HS-27A (cell line): ENCODE measurements around the gene CSNK1G3.
"Not testable (repeated sequence)": the region's sequence is repeated elsewhere in the genome, so short reads cannot be mapped to it uniquely, and the experiment has no call there.

Experiments used
- DNase-seq: peaks from one replicate; pipeline ENCODE4 v3.0.0-alpha.2; 2012; ENCODE audit warnings: low read depth, missing footprints

Gene CSNK1G3

GRCh38 chr5:123561230-123561629, 49.3 kb downstream of the CSNK1G3 start:
- no peak for DNase-seq

GRCh38 chr5:123571927-123572326, 60.0 kb downstream of the CSNK1G3 start:
- no peak for DNase-seq

- DNase-seq = no peak
These were observed 66.4 kb downstream of the CSNK1G3 start for GRCh38 chr5:123578390-123578789.

GRCh38 chr5:123579410-123579809, 67.4 kb downstream of the CSNK1G3 start:
- DNase-seq = no peak

- DNase-seq = no peak
These were observed 70.7 kb downstream of the CSNK1G3 start for GRCh38 chr5:123582550-123583285.

GRCh38 chr5:123585871-123586270, 73.9 kb downstream of the CSNK1G3 start:
- no peak for DNase-seq

- DNase-seq = no peak
These were observed 82.5 kb downstream of the CSNK1G3 start for GRCh38 chr5:123594434-123594833.

- no peak for DNase-seq
These were observed 85.0 kb downstream of the CSNK1G3 start for GRCh38 chr5:123597018-123597417.

- no peak for DNase-seq
These were observed 86.2 kb downstream of the CSNK1G3 start for GRCh38 chr5:123598028-123598689.

GRCh38 chr5:123599171-123599570, 87.2 kb downstream of the CSNK1G3 start:
- DNase-seq = no peak

- DNase-seq = no peak
These were observed 89.6 kb downstream of the CSNK1G3 start for GRCh38 chr5:123601610-123602009.

- no peak for DNase-seq
These were observed 93.8 kb downstream of the CSNK1G3 start for GRCh38 chr5:123605822-123606221.

- no peak for DNase-seq
These were observed 98.2 kb downstream of the CSNK1G3 start for GRCh38 chr5:123610209-123610608.

- peak; percentile 9 for DNase-seq
These were observed 98.9 kb downstream of the CSNK1G3 start for GRCh38 chr5:123610665-123611405.

GRCh38 chr5:123611406-123611709, 99.4 kb downstream of the CSNK1G3 start:
- no peak for DNase-seq

- no peak for DNase-seq
These were observed 105.6 kb downstream of the CSNK1G3 start for GRCh38 chr5:123617561-123617960.

- no peak for DNase-seq
These were observed 114.1 kb downstream of the CSNK1G3 start for GRCh38 chr5:123626051-123626450.

- no peak for DNase-seq
These were observed 117.0 kb downstream of the CSNK1G3 start for GRCh38 chr5:123628860-123629544.

- DNase-seq = no peak
These were observed 124.0 kb downstream of the CSNK1G3 start for GRCh38 chr5:123636006-123636405.

- not testable (repeated sequence) for DNase-seq
These were observed 125.1 kb downstream of the CSNK1G3 start for GRCh38 chr5:123637028-123637427.

- no peak for DNase-seq
These were observed 127.3 kb downstream of the CSNK1G3 start for GRCh38 chr5:123639244-123639643.

- no peak for DNase-seq
These were observed 133.1 kb downstream of the CSNK1G3 start for GRCh38 chr5:123645024-123645603.
